NCI-H2107 (cell line): ENCODE measurements around the gene NUP98.

ENCODE experiments used
- DNase-seq: peaks from one replicate; lab custom pipeline; 2025; lab: John Stamatoyannopoulos, UW

NUP98 gene

GRCh38 chr11:3641191-3641590, 156.2 kb downstream of the NUP98 start:
- DNase-seq = no peak

GRCh38 chr11:3639841-3640240, 157.5 kb downstream of the NUP98 start:
- DNase-seq = no peak

- DNase-seq = no peak
Observed at GRCh38 chr11:3638513-3638912, 158.8 kb downstream of the NUP98 start.

- DNase-seq = no peak
Observed at GRCh38 chr11:3637201-3637600, 160.2 kb downstream of the NUP98 start.

- no peak for DNase-seq
Observed at GRCh38 chr11:3635641-3636375, 161.5 kb downstream of the NUP98 start.

DNA sequence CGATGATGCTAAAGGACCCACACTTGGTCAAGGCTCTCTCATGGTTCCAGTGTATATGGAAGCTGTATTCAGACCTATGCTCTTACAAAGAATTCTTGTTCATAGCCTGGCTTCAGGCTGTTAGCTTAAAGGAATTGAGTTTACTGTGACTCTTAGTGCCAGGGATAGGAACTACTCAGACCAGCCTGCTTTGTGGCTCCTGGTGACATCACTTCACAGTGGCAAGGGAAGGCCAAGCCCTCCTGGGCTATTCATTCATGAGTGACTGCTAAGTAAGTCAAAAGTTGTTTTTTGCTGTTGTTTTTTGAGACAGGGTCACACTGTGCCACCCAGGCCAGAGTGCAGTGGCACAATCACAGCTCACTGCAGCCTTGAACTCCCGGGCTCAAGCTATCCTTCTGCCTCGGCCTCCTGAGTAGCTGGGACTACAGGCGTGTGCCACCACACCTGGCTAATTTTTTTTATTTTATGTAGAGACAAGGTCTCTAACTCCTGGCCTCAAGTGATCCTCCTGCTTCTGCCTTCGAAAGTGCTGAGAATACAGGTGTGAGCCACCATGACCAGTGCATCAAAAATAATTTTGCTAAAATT, 165.2 kb downstream of the NUP98 start:
- DNase-seq = no peak

DNA sequence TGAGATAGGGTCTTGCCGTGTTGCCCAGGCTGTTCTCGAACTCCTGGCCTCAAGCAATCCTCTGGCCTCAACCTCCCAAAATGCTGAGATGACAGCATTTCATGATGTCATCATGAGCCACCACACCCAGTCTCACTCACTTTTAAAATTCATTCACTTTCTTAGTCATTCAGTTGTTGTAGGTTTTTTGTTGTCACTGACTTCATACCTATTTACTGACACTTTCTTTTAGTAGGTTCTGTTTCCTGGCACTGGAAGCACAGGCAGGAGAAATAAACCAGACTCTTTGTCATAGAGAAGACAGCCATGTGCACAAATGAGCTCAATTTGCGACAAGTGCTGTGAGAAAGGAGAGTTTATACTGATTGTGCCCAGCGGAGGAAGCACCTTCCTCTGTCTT, 166.0 kb downstream of the NUP98 start:
- DNase-seq = no peak

GRCh38 chr11:3627291-3627690, 170.1 kb downstream of the NUP98 start:
- DNase-seq = no peak

- DNase-seq = no peak
Observed at GRCh38 chr11:3626250-3626960, 170.9 kb downstream of the NUP98 start.
